ENCODE measurements around the gene TGFBRAP1. TPM values are rescaled to one million over a fixed set of nuclear protein-coding genes. Genes with fewer than 3 reads are reported as not detected.

TGFBRAP1 gene
- total RNA-seq, 1 experiment from 2014 or later = 12.3 TPM

- DNase-seq (ENCODE audit: low read depth) = no peak
Measured at GRCh38 chr2:105237045-105237765, 92.3 kb downstream of the TGFBRAP1 start.

GRCh38 chr2:105236060-105236424 is 93.5 kb downstream of the TGFBRAP1 start:
- no peak for DNase-seq (ENCODE audit: low read depth)

GRCh38 chr2:105235388-105236059 is 94.0 kb downstream of the TGFBRAP1 start:
- DNase-seq (ENCODE audit: low read depth) = peak; percentile 81

GRCh38 chr2:105231232-105231619 is 98.3 kb downstream of the TGFBRAP1 start:
- no peak for DNase-seq (ENCODE audit: low read depth)

- DNase-seq (ENCODE audit: low read depth) = no peak
Measured at GRCh38 chr2:105224444-105224843, 105.1 kb downstream of the TGFBRAP1 start.

- DNase-seq (ENCODE audit: low read depth) = no peak
Measured at GRCh38 chr2:105220604-105221003, 108.9 kb downstream of the TGFBRAP1 start.

GRCh38 chr2:105215586-105216192 is 113.8 kb downstream of the TGFBRAP1 start:
- peak; percentile 24 for DNase-seq (ENCODE audit: low read depth)

Other genes starting within 250 kb of the TGFBRAP1 start
- gene GPR45, start 88.0 kb downstream of the TGFBRAP1 start, total RNA-seq (2014; rRNA removed; shearing (Covaris generic)) = not detected in 2 replicates
- gene C2orf49, start 7.8 kb upstream of the TGFBRAP1 start, total RNA-seq (2014; rRNA removed; shearing (Covaris generic)) = 21.7 and 26.2 TPM in 2 replicates
- gene FHL2, start 69.3 kb upstream of the TGFBRAP1 start, total RNA-seq (2014; rRNA removed; shearing (Covaris generic)) = 124 and 149 TPM in 2 replicates

Measured in RPMI7951 (cell line).